PFSK-1 (cell line): ENCODE data around the gene GRHL3.

ENCODE experiments used
- FOXP2 ChIP-seq: optimal IDR thresholded peaks from 2 replicates; pipeline ENCODE3; 2011; ENCODE audit warnings: borderline replicate concordance, control low read depth, inconsistent platforms; ENCODE audit not compliant: insufficient read depth; ENCODE audit errors: extremely low read length, extremely low read depth
- POLR2AphosphoS5 ChIP-seq: IDR thresholded peaks from 2 replicates; pipeline ENCODE4 v1.6.1; 2012; ENCODE audit warnings: low read depth, mild to moderate bottlenecking, control low read depth, low read length, moderate library complexity
- SIN3A ChIP-seq: IDR thresholded peaks from 2 replicates; pipeline ENCODE4 v1.6.1; 2012; ENCODE audit warnings: mild to moderate bottlenecking, low read length, moderate library complexity, borderline replicate concordance; ENCODE audit not compliant: insufficient read depth
- TAF1 ChIP-seq: IDR thresholded peaks from 2 replicates; pipeline ENCODE4 v1.6.1; 2012; ENCODE audit warnings: low read length, control low read depth, borderline replicate concordance; ENCODE audit not compliant: insufficient read depth
- TF ChIP-seq, protein P1 (sequence below), 2 experiments: IDR thresholded peaks; 2 replicates each; pipeline versions ENCODE4 v1.6.1 to v1.8.0; 2011 to 2012; ENCODE audit warnings: low read depth in 2 of 2, low read length in 2 of 2, control low read depth in 1 of 2, inconsistent platforms in 1 of 2, mild to moderate bottlenecking in 1 of 2, moderate library complexity in 1 of 2; ENCODE audit not compliant: insufficient read depth in 1 of 2

Gene GRHL3

DNA sequence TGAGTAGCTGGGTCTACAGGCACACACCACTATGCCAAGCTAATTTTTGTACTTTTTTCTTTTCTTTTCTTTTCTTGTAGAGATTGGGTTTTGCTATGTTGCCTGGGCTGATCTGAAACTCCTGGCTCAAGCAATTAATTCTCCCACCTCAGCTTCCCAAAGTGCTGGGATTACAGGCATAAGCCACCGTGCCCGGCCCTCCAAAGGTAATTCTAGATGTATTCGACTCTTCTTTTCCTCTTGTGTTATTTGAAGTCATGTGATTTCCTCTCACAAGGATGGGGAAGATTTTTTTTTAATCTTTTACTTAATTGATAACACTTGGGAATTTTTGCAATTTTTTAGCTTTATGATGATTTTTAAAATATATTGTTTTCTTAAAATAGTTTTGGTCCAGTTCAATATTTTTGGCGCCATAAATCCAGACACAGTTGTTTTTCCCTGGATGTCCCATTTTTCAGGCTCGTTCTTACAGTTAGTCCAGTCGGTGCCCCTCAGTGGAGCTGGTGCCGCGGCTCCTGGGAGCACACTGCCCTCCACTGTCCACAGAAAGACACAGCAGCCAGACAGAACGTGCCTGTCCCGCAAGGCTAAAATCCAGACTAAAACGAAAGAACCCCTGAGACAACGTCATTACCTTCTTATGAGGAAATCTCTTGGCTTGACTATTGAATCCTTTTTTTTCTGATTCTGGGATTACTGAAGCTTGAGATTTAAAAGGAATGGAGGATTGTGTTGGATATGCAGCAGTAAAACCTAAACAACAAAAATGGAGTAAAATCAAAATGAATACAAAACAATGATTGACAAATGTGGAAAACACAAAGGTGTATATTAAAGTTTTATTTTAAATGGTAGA is 72.0 kb downstream of the GRHL3 start:
- TF ChIP-seq FOXP2 (peak; percentile 31), TAF1 (no peak)

DNA sequence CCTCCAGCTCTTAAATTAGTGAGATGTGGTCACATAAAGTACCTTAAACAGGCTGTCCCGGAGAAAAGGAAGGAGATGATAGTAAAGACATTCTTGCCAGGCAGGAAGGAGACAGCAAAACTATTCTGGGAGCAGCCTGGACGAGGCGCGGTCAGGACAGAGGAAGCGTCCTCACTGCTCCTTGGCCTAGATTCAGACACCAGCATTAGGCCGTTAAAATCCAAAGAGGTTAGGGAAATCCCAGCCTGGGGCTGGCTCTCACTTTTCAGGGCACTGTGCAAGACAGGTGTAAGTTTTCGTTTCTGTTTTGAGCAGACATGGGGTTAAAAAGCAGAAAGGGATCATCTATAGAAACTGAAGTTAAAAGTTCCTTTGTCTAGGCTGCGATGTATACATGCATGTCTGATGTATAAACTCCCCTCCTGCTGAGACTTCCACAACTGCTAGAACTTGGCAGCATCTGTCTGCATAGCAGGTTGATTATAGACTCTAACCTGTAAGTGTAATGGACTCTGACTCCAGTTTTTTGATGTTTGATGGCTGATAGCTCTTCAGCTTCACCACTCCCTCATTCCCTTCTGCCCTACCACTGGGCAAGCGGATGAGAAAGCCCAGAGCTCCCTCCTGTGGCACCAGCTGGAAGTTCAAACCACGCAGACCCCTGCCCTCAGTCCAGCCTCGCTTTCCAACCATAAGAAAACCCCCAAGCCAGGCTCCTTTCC is 72.9 kb downstream of the GRHL3 start:
- no peak for TF ChIP-seq TAF1
- TF ChIP-seq POLR2AphosphoS5, result no peak
- TF ChIP-seq SIN3A, result no peak
- TF ChIP-seq, protein P1, sequence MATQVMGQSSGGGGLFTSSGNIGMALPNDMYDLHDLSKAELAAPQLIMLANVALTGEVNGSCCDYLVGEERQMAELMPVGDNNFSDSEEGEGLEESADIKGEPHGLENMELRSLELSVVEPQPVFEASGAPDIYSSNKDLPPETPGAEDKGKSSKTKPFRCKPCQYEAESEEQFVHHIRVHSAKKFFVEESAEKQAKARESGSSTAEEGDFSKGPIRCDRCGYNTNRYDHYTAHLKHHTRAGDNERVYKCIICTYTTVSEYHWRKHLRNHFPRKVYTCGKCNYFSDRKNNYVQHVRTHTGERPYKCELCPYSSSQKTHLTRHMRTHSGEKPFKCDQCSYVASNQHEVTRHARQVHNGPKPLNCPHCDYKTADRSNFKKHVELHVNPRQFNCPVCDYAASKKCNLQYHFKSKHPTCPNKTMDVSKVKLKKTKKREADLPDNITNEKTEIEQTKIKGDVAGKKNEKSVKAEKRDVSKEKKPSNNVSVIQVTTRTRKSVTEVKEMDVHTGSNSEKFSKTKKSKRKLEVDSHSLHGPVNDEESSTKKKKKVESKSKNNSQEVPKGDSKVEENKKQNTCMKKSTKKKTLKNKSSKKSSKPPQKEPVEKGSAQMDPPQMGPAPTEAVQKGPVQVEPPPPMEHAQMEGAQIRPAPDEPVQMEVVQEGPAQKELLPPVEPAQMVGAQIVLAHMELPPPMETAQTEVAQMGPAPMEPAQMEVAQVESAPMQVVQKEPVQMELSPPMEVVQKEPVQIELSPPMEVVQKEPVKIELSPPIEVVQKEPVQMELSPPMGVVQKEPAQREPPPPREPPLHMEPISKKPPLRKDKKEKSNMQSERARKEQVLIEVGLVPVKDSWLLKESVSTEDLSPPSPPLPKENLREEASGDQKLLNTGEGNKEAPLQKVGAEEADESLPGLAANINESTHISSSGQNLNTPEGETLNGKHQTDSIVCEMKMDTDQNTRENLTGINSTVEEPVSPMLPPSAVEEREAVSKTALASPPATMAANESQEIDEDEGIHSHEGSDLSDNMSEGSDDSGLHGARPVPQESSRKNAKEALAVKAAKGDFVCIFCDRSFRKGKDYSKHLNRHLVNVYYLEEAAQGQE (IDR thresholded peaks at IDR 0.05; ENCODE audit: insufficient read depth in 1 of 2, low read depth in 2 of 2, low read length in 2 of 2), result no peak
- no peak for TF ChIP-seq FOXP2

DNA sequence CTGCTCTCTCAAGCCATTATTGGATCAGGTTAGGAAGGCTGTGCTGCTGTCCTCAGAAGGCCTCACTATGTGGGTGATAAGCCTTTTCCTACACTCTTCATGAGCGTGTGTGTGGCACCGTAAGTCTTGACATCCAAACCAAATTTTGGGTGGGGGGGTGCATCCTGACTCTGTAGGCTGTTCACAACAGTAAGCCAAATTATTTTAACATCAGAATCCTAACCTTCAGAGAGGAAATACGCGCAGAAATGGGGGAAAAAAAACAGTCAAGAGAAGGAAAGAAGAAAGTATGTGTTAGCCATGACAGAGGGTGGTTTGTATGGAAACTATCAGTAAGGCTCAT is 73.4 kb downstream of the GRHL3 start:
- TF ChIP-seq TAF1 (no peak), SIN3A (no peak), FOXP2 (no peak), POLR2AphosphoS5 (no peak)
- TF ChIP-seq, protein P1 (IDR thresholded peaks at IDR 0.05; ENCODE audit: insufficient read depth in 1 of 2, low read depth in 2 of 2, low read length in 2 of 2), result no peak

DNA sequence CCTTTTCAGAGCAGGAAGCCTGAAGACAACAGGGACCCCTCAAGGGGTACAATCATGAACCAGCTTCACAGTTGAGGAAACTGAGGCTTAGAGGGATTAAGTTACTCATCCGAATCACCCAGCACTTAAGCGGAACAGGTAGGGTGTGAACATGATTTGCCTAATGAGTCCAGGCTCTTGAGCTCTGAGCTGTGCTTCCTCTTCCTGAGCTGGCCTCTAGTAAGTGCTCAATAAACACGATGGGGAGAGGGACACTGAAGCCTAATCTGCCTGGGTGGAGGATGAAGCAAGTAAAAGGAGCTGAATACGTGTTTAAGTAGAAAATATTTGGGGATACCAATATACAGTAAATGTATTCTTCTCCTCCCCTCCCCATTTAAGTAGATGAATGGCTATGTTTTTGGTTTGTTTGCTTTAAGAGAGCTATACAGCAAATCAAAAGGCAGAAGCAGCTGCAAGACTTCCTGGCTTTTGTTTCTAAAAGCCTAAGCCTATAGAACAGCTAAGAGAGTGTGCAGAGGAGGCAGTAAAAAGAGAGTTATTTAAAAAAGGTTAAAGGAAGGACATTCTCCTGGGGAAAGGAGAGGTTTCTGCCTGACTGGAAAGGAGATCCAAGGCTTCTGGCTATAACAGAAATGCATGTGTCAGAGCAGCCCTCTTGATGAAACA is 74.0 kb downstream of the GRHL3 start:
- TF ChIP-seq, protein P1 (IDR thresholded peaks at IDR 0.05; ENCODE audit: insufficient read depth in 1 of 2, low read depth in 2 of 2, low read length in 2 of 2), result no peak
- TF ChIP-seq FOXP2 (no peak), POLR2AphosphoS5 (no peak), TAF1 (no peak), SIN3A (no peak)

DNA sequence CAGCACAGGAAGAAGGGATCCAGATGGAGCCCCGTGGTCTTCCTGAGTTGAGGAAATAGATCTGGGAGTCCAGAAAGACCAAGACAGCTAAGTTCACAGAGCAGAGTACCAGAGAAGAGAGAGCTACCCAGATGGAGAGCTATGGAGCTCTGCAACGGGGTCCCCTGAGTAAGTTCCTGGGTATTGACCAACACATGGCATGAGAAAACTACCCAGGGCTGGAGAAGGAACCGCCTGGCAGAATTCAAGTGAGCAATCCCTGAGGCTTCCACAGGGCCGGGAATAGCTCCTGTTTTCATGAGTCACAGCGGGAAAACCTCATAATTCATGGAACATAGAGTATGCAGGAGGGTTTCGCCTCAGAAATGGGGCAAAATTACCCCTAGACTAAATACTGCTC is 74.7 kb downstream of the GRHL3 start:
- TF ChIP-seq, protein P1 (IDR thresholded peaks at IDR 0.05; ENCODE audit: insufficient read depth in 1 of 2, low read depth in 2 of 2, low read length in 2 of 2), result no peak
- TF ChIP-seq TAF1, result no peak
- TF ChIP-seq FOXP2, result no peak
- TF ChIP-seq SIN3A, result no peak
- TF ChIP-seq POLR2AphosphoS5, result no peak
